DMS114 treated with DMSO at 0.1 percent for 48 hours (cell line): ENCODE measurements around the gene GTF2A2.
"Not testable (repeated sequence)": the region's sequence is repeated elsewhere in the genome, so short reads cannot be mapped to it uniquely, and the experiment has no call there.

Source experiments
- DNase-seq: peaks from one replicate; lab custom pipeline; 2025; ENCODE audit not compliant: unreplicated experiment; lab: John Stamatoyannopoulos, UW

Gene GTF2A2

GRCh38 chr15:59674361-59674877 is 17.1 kb upstream of the GTF2A2 start:
- no peak for DNase-seq

GRCh38 chr15:59668556-59668955 is 11.2 kb upstream of the GTF2A2 start:
- DNase-seq: no peak

DNA sequence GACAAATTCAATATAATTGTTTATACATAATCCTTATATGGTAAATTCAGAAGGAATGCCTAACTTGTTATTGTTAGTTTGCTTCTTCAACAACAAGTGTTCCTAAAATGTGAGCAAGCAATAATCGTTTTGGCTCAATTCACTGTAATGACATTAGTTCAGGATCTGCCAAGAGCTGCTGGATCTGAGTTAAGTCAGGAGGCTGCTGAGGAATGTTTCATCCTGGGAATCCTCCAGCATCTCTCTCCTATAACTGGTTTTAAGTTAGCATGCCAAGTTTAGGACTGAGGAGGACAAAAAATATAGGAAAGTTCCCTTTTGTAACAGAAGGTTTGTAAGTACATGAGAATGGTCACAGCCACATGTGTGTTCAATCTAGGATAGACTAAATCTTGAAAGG is 4.9 kb upstream of the GTF2A2 start:
- DNase-seq: no peak

DNA sequence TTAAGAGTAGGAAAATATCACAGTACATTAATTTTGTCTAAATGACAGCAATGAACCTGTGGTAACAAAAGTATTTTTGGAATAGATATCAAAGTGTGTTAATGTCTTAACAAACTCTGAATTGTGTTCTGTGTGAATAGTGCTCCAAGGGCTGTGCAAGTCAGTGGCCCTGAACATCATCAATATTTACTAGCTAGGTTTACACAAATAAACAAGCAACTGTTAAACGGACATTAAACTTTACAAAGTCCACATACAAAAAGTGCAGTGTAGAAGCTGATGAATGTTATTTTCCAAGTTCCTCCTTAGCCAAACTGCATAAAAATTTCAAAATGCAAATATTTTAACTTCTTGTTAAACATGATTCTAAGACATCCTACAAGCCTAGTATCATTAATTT is 2.1 kb upstream of the GTF2A2 start:
- no peak for DNase-seq

GRCh38 chr15:59657635-59658125 is 365 bp upstream of the GTF2A2 start:
- no peak for DNase-seq

DNA sequence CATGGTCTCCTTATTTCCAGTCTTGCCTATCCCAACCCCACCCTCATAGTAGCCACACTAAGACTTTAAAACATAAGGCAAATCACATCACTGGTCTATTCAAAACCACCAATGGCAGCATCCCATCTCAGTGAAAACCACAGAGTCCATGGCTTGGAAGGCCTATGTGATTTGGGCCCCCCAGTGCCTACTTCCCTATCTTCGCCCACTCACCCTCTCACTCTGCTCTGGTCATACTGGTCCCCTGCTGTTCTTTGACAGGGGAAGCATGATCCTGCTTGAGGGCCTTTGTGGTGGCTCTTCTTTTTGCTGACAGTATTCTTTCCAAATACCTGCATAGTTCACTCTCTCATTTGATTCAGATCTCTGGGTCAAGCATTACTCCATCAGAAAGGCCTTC is 3.3 kb downstream of the GTF2A2 start:
- no peak for DNase-seq

DNA sequence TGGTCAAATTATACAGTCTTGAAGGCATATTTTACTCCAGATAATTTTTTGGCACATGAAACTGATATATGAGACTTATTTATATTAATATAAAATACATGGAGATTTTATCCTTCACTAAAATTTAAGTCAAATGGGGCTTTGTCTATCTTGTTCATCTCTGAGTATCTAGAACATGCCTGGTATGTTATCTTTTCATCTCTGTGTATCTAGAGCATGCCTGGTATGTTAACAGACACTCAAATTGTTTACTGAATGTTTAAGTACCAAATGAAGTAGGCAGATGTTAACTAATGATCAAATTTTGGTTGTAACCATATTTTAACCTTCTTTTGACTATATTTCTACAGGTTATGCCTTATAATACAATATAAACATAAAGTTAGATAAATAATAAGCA is 7.7 kb downstream of the GTF2A2 start:
- DNase-seq: no peak

DNA sequence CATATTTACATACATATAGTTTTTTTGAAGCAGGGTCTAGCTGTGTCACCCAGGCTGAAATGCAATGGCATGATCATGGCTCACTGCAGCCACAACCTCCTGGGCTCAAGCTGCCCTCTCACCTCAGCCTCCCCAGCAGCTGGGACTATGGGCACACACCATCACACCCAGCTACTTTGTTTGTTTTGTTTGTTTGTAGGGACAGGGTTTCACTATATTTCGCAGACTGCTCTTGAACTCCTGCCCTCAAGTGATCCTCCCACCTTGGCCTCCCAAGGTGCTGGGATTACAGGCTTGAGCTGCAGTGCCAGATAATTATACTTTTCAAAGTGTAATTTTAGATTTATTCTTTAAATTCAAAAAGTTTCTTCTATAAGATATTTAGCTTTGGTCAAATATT is 10.2 kb downstream of the GTF2A2 start:
- no peak for DNase-seq

DNA sequence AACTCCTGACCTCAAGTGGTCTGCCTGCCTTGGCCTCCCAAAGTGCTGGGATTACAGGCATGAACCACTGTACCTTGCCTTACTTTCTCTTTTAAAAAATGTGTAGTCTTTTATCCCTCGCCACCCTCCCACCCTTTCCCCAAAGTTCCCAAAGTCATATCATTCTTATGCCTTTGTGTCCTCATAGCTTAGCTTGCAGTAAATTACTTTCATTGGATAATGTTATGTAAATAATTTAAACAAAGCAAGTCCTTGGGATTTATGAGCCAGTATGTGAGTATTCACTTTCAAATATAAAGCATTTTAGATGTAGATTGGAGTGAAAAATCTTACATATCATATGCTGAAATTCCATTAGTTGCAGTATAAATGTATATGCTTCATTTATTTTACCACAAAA is 11.0 kb downstream of the GTF2A2 start:
- no peak for DNase-seq

- DNase-seq: not testable (repeated sequence)
Observed at GRCh38 chr15:59645812-59646211, 11.5 kb downstream of the GTF2A2 start.

DNA sequence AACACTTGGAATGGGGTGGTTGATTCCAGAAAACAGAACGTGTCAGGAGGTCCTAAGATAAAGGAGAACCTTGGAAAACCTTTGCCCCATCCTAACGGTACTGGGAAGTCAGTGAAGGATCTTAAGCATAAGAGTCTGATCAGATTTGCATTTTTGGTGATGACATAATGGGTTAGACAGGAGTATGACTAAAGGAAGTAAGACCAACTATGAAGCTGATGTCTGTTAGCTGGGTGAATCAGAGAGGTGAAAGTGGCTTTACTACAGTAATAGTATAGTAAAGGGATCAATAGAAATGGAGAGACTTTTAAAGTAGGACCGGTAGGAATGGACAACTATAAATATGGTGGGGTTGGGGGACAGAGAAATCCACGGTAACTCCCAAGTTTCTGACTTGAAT is 12.6 kb downstream of the GTF2A2 start:
- DNase-seq: no peak

- no peak for DNase-seq
Observed at GRCh38 chr15:59642351-59642750, 15.0 kb downstream of the GTF2A2 start.

- not testable (repeated sequence) for DNase-seq
Observed at GRCh38 chr15:59637507-59637906, 19.8 kb downstream of the GTF2A2 start.

DNA sequence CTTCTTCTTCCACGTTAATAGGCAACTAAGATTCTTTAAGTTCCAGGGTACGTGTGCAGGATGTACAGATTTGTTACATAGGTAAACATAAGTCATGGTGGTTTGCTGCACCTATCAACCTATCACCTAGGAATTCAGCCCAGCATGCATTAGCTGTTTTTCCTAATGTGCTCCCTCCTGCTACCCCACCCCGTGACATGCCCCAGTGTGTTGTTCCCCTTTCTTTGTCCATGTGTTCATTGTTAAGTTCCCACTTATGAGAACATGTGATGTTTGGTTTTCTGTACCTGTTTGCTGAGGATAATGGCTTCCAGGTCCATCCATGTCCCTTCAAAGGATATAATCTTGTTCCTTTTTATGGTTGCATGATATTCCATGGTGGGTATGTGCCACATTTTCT is 21.1 kb downstream of the GTF2A2 start:
- DNase-seq: no peak

DNA sequence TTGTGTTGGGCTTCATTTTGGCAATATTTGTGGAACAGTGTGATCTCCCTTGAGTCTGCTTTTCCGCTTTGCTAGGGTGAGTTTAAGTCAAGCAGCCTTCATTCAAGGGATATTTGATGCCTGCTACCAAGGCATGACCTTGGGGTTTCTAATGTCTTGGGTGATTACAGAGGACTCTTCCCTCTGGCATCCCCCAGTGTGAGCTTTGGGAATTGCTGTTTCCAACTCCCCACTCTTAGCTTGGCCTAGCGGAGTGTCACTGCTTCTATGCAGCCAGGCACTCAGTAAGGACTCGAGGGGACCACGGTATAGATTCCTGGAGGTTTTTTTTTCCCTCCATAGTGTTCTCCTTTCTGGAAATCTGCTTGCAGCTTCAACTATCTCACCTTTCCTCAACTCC is 24.6 kb downstream of the GTF2A2 start:
- DNase-seq: no peak

DNA sequence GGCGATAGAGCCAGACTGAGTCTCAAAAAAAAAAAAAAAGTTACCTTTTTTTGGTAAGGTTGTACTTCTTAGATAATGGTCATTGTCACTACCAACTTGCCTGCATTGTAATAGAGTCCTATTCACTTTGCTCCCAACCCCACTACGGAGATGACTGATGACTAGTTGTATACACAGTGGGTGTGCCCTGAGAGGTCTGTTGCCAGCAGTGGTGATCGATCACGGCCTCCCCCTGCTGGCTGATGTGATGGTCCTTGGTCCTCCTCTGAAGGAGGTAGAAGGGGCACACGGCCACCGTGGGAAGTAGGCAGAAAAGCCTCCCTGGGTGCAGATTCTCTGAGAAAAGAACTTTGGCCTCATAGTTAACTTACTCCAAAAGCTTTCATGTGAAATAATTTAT is 35.0 kb downstream of the GTF2A2 start:
- peak; percentile 45 for DNase-seq

- no peak for DNase-seq
Observed at GRCh38 chr15:59618406-59618805, 38.9 kb downstream of the GTF2A2 start.

GRCh38 chr15:59616379-59616778 is 40.9 kb downstream of the GTF2A2 start:
- no peak for DNase-seq

- no peak for DNase-seq
Observed at GRCh38 chr15:59615661-59616060, 41.7 kb downstream of the GTF2A2 start.

GRCh38 chr15:59614153-59614552 is 43.2 kb downstream of the GTF2A2 start:
- DNase-seq: no peak

- DNase-seq: no peak
Observed at GRCh38 chr15:59611276-59612260, 45.7 kb downstream of the GTF2A2 start, which contains the start of gene GCNT3. GCNT3 (plus strand) TSS chr15:59611783; CDS start chr15:59618239, 6,456 bp downstream.
